Chondrocyte (in vitro differentiated cells): ENCODE data around the gene SNAPC2. TPM values are rescaled to one million over a fixed set of nuclear protein-coding genes. Genes with fewer than 3 reads are reported as not detected.

Experiments used
- DNase-seq: peaks from one replicate; pipeline ENCODE4 v3.0.0; 2021; ENCODE audit warnings: mixed read lengths, low spot score
- H3K27ac Mint-ChIP-seq: one replicate; pipeline ENCODE4 v1.8.0; 2021; ENCODE audit warnings: mild to moderate bottlenecking, moderate library complexity, mixed read lengths; ENCODE audit not compliant: unreplicated experiment
- H3K27me3 Mint-ChIP-seq: 2 replicates; pipeline ENCODE4 v1.8.0; 2021; ENCODE audit warnings: low read depth, mixed read lengths
- H3K36me3 Mint-ChIP-seq: 2 replicates; pipeline ENCODE4 v1.8.0; 2021; ENCODE audit warnings: low read depth, mixed read lengths
- H3K4me1 Mint-ChIP-seq: 2 replicates; pipeline ENCODE4 v1.8.0; 2021; ENCODE audit warnings: low read depth, mild to moderate bottlenecking, mixed read lengths
- H3K4me3 Mint-ChIP-seq: one replicate; pipeline ENCODE4 v1.8.0; 2021; ENCODE audit warnings: mild to moderate bottlenecking, moderate library complexity, mixed read lengths; ENCODE audit not compliant: unreplicated experiment
- H3K9me3 Mint-ChIP-seq: 2 replicates; pipeline ENCODE4 v1.8.0; 2021; ENCODE audit warnings: low read depth, mixed read lengths
- total RNA-seq: library from RNA; stranded (reverse); gene quantifications from 3 replicates; pipeline ENCODE4 v1.2.1, GENCODE V29; 2021
- TF ChIP-seq, protein P1 (sequence below): fragments of 200-600 bp; sonication (generic); IDR thresholded peaks from 2 replicates; pipeline ENCODE4 v1.5.0; 2021; ENCODE audit warnings: antibody characterized with exemption, mild to moderate bottlenecking, moderate library complexity

The SNAPC2 gene
- total RNA-seq, 1 donor from 2014 or later = 27.9 TPM

DNA sequence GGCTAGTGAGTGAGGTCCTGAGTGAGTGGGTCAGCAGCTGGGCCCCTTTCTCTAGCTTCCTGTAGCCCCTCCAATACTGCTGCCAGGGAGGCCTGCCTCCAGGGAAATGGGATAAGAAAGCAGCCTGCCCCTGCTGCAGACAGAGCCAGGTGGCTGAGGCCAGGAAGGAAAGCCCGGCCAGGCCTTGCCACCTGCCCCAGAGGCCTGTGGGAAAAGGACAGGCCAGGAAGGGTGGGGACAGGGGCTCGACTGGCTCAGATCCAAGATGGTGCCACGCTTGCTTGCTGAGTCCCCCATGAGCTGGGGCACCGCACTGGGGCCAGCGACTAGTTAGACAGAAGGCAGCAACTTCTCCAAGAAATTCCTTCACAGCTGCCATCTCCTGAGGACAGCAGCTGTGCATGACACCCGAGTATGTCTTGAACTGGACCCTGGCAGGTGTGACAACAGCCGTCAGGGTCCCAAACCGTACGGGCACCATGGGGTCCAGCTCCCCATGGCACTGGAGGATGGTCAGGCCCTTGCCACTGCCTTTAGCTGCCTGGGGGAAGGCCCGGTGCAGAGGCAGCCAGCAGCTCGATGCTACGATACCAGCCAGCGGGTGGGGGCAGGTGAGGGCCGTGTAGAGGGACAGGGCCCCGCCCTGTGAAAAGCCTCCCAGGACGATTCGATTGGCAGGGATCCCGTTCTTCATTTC is 40.9 kb upstream of the SNAPC2 start:
- H3K36me3 Mint-ChIP-seq = no peaks in the 10 kb centered on the region
- DNase-seq = no peak
- no peak overlapping the region for H3K4me3 Mint-ChIP-seq
- TF ChIP-seq, protein P1, sequence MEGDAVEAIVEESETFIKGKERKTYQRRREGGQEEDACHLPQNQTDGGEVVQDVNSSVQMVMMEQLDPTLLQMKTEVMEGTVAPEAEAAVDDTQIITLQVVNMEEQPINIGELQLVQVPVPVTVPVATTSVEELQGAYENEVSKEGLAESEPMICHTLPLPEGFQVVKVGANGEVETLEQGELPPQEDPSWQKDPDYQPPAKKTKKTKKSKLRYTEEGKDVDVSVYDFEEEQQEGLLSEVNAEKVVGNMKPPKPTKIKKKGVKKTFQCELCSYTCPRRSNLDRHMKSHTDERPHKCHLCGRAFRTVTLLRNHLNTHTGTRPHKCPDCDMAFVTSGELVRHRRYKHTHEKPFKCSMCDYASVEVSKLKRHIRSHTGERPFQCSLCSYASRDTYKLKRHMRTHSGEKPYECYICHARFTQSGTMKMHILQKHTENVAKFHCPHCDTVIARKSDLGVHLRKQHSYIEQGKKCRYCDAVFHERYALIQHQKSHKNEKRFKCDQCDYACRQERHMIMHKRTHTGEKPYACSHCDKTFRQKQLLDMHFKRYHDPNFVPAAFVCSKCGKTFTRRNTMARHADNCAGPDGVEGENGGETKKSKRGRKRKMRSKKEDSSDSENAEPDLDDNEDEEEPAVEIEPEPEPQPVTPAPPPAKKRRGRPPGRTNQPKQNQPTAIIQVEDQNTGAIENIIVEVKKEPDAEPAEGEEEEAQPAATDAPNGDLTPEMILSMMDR = no peak
- H3K4me1 Mint-ChIP-seq = peaks cover 5% of the 10 kb centered on the region
- no peaks in the 10 kb centered on the region for H3K9me3 Mint-ChIP-seq
- H3K27me3 Mint-ChIP-seq = no peaks in the 10 kb centered on the region
- no peak overlapping the region for H3K27ac Mint-ChIP-seq

DNA sequence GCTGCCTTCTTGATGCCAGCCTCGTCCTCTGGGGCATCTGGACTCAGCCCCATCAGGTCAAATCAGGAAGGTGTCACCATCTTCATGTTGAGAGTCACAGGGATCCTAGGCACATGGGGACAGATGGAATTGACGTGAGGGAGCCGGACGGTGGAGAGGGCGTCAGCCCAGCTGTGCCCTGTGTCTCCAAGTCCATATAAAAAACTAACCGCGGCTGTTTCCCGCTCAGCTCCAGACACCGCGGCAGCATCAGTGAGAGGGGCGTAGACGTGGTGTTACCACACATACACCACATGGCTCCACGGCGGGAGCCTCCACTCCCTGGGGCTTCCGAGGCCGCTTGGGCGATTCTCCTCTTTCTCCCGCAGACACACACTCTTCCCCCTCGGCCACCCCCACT is 40.3 kb upstream of the SNAPC2 start:
- H3K4me3 Mint-ChIP-seq = no peak overlapping the region
- no peak for DNase-seq
- no peaks in the 10 kb centered on the region for H3K9me3 Mint-ChIP-seq
- H3K4me1 Mint-ChIP-seq = peaks cover 5% of the 10 kb centered on the region
- no peaks in the 10 kb centered on the region for H3K36me3 Mint-ChIP-seq
- TF ChIP-seq, protein P1 = no peak
- no peaks in the 10 kb centered on the region for H3K27me3 Mint-ChIP-seq
- H3K27ac Mint-ChIP-seq = no peak overlapping the region

DNA sequence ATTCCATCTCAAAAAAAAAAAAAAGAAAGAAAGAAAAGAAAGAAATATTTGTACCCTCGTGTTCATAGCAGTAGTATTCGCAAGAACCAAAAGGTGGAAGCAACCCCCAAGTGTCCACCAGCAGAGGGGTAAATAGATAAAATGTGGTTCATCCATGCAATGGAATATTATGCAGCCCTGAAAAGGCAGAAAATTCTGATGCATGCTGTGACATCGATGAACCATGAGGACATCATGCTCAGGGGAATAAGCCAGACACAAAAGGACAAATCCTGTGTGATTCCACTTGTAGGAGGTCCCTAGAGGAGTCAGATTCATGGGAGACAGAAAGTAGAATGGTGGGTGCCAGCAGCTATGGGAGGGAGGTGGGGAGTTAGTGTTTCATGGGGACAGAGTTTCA is 38.2 kb upstream of the SNAPC2 start:
- no peak for DNase-seq
- Mint-ChIP-seq H3K4me3 (no peak overlapping the region), H3K27me3 (no peaks in the 10 kb centered on the region), H3K27ac (no peak overlapping the region), H3K9me3 (no peaks in the 10 kb centered on the region), H3K36me3 (no peaks in the 10 kb centered on the region), H3K4me1 (peaks cover 5% of the 10 kb centered on the region)
- TF ChIP-seq, protein P1 = no peak

DNA sequence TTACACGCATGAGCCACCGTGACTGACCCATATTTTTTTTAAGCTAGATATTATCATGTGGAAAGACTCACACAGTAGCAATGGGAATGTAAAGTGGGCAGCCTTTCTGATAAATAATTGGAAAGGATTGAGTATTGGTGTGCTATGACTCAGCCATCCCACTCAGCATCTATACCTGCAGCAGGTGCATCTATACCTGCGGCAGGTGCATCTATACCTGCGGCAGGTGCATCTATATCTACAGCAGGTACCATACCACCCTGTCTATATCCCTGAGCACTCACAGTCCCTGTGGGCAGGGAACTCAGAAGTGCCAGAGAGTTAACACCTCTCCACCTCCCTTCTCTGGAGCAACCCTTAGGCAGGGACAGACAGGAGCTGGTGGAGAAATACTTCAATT is 37.0 kb upstream of the SNAPC2 start:
- no peak overlapping the region for H3K4me3 Mint-ChIP-seq
- no peaks in the 10 kb centered on the region for H3K27me3 Mint-ChIP-seq
- no peak for DNase-seq
- no peak overlapping the region for H3K27ac Mint-ChIP-seq
- H3K4me1 Mint-ChIP-seq = no peaks in the 10 kb centered on the region
- TF ChIP-seq, protein P1 = no peak
- no peaks in the 10 kb centered on the region for H3K36me3 Mint-ChIP-seq
- no peaks in the 10 kb centered on the region for H3K9me3 Mint-ChIP-seq

DNA sequence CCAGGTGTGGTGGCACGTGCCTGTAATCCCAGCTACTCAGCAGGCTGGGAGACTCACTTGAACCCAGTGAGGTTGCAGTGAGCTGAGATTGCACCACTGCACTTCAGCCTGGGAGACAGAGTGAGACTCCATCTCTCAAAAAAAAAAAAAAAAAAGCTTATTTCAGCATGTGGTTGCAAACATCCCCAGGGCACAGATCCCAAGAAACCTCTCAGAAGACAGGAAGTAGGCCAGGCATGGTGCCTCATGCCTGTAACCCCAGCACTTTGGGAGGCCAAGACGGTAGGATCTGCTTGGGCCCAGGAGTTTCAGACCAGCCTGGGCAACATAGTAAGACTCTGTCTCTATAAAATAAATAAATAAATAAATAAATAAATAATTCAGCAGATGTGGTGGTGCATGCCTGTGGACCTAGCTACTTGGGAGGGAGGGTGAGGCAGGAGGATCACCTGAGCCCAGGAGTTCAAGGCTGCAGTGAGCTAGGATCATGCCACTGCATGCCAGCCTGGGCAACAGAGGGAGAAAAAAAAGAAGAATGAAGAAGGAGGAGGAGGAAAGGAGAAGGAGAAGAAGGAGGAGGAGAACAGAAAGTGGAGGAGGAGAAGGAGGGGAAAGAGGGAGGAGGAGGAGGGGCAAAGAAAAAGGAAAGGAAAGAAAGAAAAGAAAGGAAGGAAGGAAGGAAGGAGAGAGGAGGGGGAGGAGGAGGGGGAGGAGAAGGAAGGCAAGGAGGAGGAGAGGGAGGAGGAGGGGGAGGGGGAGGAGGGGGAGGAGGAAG is 36.2 kb upstream of the SNAPC2 start:
- Mint-ChIP-seq H3K27ac (no peak overlapping the region), H3K27me3 (no peaks in the 10 kb centered on the region), H3K4me3 (no peak overlapping the region), H3K9me3 (no peaks in the 10 kb centered on the region), H3K36me3 (no peaks in the 10 kb centered on the region), H3K4me1 (peaks cover 4% of the 10 kb centered on the region)
- TF ChIP-seq, protein P1 = no peak
- DNase-seq = no peak
